NB4 (cell line): ENCODE measurements around the gene CNOT8.

Source experiments
- DNase-seq: peaks from one replicate; pipeline ENCODE4 v3.0.0; 2010; ENCODE audit warnings: low read depth
- H3K4me3 ChIP-seq: one replicate; pipeline ENCODE4 v1.5.1; 2011; ENCODE audit warnings: mild to moderate bottlenecking, low read depth, low read length, moderate library complexity
- MYC ChIP-seq: IDR thresholded peaks from 2 replicates; pipeline ENCODE4 v1.6.1; 2011; ENCODE audit warnings: low read depth, low read length
- POLR2A ChIP-seq: IDR thresholded peaks from 2 replicates; pipeline ENCODE4 v1.6.1; 2011; ENCODE audit warnings: mild to moderate bottlenecking; ENCODE audit not compliant: insufficient read length; ENCODE audit errors: extremely low read depth
- TF ChIP-seq, protein P1 (sequence below): IDR thresholded peaks from one replicate; pipeline ENCODE4 v1.5.1; 2012; ENCODE audit warnings: low read depth, low read length
- TF ChIP-seq, protein P2 (sequence below): IDR thresholded peaks from 2 replicates; pipeline ENCODE4 v1.6.1; 2011; ENCODE audit warnings: low read depth, low read length

The CNOT8 gene

DNA sequence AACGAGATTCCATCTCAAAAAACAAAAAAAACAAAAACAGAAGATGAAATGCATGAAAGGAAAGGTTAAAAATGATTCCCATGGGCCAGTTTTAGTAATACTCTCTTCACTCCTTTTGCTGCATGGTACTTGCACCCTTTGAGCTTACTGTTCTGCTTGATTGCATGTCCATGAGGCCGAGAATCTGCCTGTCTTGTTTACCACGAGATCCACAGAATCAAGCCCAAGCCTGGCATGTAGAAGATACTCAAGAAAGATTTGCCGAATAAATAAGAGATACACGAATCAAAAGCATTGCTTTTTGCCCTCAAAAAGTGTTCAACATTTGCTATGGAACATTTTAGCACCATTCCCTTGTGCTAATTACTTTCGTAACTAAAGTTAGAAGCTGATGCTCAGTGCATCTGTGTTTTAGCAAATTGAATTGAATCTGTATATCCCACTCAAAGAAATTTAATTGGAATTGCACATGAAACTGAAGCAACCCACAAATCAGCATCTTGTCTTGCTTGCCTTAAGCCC is 9.1 kb upstream of the CNOT8 start:
- no peak for TF ChIP-seq MYC
- TF ChIP-seq, protein P1, sequence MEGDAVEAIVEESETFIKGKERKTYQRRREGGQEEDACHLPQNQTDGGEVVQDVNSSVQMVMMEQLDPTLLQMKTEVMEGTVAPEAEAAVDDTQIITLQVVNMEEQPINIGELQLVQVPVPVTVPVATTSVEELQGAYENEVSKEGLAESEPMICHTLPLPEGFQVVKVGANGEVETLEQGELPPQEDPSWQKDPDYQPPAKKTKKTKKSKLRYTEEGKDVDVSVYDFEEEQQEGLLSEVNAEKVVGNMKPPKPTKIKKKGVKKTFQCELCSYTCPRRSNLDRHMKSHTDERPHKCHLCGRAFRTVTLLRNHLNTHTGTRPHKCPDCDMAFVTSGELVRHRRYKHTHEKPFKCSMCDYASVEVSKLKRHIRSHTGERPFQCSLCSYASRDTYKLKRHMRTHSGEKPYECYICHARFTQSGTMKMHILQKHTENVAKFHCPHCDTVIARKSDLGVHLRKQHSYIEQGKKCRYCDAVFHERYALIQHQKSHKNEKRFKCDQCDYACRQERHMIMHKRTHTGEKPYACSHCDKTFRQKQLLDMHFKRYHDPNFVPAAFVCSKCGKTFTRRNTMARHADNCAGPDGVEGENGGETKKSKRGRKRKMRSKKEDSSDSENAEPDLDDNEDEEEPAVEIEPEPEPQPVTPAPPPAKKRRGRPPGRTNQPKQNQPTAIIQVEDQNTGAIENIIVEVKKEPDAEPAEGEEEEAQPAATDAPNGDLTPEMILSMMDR, result no peak
- no peak for TF ChIP-seq POLR2A
- TF ChIP-seq, protein P2, sequence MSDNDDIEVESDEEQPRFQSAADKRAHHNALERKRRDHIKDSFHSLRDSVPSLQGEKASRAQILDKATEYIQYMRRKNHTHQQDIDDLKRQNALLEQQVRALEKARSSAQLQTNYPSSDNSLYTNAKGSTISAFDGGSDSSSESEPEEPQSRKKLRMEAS, result no peak
- no peak overlapping the region for H3K4me3 ChIP-seq
- no peak for DNase-seq

DNA sequence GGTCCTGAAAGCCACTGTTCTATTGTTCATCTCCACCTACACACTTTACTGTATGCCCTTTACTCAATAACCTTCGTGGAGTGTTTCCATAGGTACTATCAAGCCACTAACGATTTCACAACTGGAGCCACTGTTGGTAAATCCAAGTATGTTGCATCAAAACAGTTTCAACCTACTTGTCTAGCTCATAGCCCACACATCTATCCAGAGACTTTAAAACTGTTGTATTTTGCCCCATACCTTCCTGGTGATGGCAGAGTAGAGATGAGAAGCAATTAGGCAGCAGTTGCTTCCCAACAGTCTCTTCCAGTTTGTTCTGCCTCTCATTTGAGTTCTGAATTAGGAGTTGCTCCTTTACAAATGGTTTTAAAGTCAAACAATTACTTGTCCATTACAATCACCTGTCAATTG is 8.6 kb upstream of the CNOT8 start:
- TF ChIP-seq, protein P1, result no peak
- TF ChIP-seq MYC (no peak), POLR2A (no peak)
- TF ChIP-seq, protein P2, result no peak
- no peak overlapping the region for H3K4me3 ChIP-seq
- DNase-seq, result peak; percentile 54

DNA sequence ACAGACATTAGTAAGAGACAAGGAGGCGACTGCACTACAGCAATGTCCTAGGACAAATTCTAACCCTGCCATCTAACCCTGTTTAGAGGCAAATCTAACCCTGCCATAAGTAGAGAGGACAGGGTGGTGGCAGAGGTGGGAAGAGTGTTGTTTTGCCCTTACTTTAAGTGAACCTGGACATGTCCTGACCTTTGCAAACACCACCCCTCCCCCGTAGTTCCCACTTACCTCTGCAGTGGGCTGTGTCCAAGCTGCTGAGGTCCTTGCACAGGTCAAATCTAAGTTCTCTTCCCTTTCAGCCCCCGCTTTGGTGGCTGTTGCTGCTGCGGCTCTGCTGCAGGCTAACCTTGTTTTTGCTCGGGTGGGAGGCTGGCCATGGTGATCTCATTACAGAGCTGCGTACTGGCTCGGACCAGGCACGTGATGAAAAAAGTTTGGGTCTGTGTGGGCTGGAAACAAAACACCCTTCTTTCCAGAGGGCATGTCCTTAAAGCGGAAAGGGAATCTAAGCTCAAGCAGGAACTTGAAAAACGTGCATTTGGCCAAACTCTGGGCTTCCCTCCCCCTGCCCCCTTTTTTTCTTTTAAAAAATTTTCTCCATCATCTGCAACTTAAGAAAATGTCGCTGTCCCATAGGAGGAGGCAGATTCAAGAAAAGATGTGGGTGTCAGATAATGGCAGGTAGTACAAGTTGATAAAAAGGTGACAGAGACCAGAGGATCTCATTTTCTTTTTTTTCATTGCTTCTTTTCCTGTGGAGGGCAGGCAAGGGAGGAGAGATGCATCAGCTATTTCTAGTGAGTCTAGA is 8.0 kb upstream of the CNOT8 start, which contains the start of gene FAXDC2:
TSS of gene FAXDC2 (minus strand) at position 349 of the 808 bp plus-strand sequence. CDS start 12,425 bp downstream, outside the sequence.
- H3K4me3 ChIP-seq, result no peak within 1 kb of the TSS
- no peak for DNase-seq
- no peak for TF ChIP-seq MYC

DNA sequence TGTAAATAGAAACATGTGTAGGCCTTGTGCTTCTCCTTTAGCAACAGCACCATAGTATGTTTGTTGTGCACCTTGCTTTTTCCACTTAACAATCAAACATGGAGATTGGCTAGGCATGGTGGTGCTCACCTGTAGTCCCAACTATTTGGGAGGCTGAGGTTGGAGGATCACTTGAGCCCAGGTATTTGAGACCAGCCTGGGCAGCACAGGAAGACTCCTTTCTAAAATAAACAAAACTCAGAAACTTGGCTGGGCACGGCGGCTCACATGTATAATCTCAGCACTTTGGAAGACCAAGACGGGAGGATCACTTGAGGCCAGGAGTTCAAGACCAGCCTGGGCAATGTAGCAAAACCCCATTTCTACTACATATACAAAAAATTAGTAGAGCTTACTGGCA is 7.1 kb upstream of the CNOT8 start:
- H3K4me3 ChIP-seq, result no peak overlapping the region
- TF ChIP-seq, protein P1, result no peak
- TF ChIP-seq MYC (no peak), POLR2A (no peak)
- TF ChIP-seq, protein P2, result no peak
- DNase-seq, result no peak

DNA sequence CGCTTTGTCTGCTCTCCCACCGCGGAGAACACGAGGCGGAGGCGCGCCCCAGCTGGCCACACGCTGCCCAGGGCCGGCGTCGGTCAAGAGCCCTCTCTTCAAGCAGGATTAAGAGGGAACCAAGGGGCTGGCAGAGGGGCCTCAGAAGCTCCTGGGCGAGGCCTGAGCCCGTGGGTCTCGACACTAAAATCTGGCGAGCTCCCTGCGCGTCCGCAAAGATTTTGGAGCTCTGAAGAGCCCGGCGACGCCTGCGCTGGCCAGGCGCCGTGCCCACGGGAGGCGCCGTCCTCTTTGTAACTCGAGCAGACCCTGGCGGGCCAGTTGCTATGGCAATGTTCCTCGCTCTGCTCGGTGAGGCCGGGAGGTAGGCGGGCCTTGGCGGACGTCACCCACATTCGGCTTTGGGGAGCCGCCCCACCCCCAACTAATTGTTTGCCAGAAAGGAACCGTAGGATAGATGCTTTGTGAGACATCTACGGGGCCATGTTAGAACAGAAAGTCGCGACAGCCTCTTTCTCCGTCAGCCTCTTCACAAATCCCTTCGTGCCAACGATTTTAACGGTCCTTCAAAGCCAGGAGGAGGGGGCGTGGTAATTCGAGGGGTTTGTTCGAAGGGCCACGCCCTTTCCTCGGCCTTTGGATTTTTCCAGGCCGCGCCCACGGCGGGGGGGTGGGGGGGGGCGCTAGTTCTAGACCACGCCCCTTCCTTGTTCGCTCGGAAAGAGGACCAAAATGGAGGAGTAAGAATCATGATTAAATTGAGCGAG is 714 bp upstream of the CNOT8 start:
- DNase-seq, result peak; percentile 93
- H3K4me3 ChIP-seq, result peak overlapping the region; percentile 99
- no peak for TF ChIP-seq POLR2A
- TF ChIP-seq MYC, result peak; percentile 91
- TF ChIP-seq, protein P1, result no peak
- TF ChIP-seq, protein P2, result peak; percentile 70
